ENCODE results near the gene PACRG.

The PACRG gene

GRCh38 chr6:163335056-163335455 lies 607.3 kb downstream of the PACRG start:
- no peak for DNase-seq (ENCODE audit: low spot score)

GRCh38 chr6:163335671-163336545 lies 608.1 kb downstream of the PACRG start:
- DNase-seq (ENCODE audit: low spot score), result no peak

GRCh38 chr6:163336961-163337360 lies 609.2 kb downstream of the PACRG start:
- no peak for DNase-seq (ENCODE audit: low spot score)

DNA sequence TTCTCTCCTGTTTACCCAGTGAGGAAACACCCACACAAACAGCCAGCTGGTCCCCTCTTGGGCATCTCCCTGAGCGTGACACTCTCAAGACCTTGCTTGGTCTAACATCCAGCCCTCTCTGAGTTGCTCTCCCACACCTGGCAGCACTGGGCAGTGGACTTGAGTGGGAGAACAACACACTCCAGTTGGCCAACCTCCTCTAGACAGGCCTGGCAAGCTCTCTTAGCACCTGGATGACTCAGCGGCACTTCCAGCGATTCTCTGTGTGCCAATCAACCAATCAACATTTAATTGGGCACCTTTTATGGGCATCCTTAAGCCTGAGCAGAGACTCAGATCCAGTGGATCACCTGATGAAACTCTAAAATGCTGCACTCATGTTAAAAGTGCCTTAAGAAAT lies 610.2 kb downstream of the PACRG start:
- no peak for DNase-seq (ENCODE audit: low spot score)

DNA sequence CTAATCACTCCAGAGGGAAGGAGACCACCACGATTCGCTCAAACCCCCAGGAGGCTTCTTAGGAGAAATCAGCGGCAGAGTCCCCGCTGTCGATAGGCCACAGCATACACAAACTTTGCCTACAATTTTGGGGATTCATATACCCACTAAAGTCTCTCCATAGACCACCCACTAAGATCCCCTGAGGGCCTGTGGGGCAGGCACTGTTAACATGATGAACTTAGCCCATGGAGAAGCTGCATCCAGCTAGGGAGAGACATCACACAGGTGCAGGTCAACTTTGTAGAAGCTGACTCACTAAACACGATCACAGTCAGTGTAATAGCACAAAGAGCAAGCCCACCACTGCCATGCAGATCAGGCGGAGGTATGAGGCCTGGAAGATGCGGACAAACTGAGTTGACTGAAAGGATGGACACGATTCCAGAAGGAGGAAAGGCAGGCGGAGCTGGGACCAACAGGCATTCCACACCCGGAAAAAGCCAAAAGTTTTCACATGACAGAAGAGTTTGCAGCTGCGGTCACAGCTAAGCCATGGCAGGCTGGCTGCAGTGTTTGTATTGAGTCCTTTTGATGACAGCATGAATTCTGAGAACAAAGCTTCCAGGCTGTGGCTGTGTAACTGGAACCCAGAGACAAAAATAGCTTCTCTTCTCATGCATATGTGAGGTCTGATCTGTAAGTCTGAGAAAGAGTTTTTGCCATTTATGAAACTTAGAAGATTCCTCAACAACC lies 611.1 kb downstream of the PACRG start:
- DNase-seq (ENCODE audit: low spot score), result peak; percentile 99

DNA sequence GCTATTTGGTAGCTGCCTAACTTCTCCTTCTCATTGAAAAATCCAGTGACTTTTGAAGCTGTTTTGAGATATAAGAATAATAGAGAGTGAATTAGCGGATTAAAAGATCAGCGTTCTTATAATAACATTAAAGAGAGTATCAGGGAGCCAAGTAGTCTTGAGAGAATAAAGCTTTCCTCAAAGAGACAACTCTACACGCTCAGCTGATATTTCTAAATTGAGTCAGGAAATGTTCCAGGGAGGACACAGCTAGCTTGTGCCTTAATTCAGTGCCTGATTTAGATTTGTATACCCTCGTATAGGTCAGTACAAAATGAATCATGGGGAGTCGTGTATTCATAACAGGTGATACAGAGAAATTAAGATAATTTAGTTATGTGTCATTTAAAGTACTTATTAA lies 611.7 kb downstream of the PACRG start:
- peak; percentile 77 for DNase-seq (ENCODE audit: low spot score)

DNA sequence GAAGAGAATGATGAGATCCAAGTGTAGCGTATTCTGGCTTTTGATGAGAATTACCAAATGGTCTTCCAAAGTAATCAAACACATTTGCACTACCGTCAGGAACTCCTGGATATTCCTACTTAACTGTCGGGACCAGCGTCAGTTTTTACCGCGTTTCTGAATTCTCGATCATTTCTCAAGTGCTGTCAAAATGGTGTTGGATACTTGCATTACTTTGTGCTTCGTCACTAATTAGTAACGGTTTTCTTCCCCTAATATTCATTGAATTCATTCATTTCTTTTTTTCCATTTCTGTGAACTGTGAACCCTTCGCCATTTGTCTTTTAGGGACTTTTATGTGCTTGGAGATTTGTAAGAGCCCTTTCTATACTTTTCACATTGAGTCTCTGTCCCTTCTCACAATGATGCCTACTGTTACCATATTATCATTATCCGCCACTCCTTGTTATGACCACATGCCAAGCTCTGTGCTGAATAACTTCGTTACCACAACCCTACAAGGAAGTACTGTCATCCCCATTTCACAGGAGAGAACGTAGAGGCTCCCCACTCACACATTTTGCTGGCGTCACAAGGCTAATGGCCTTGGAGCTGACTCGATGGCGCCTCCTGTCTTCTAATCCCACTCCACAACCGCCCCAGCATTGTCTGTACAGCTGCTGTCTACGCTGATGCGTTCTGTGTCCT lies 612.6 kb downstream of the PACRG start:
- peak; percentile 75 for DNase-seq (ENCODE audit: low spot score)

GRCh38 chr6:163341224-163342061 lies 613.7 kb downstream of the PACRG start:
- DNase-seq (ENCODE audit: low spot score), result no peak

GRCh38 chr6:163342571-163343539 lies 615.1 kb downstream of the PACRG start:
- no peak for DNase-seq (ENCODE audit: low spot score)

DNA sequence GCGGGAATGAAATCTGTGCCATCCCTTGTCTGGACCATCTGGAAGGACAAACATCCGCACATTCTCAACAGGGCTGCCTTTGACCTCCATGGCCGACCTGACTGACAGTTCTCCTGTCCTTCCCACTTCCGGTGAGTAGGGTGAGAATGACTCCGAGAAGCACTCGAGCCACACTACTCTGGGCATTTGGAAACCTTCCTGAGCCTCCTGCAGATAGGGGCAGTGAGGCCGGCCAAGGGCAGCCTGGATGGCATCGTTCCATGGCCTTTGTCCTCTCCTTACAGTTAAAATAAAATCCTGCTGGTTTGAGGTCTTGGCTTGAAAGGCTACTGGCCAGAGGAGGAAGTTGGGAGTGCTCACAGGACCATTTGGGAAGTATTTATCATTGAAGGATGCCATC lies 615.8 kb downstream of the PACRG start:
- no peak for DNase-seq (ENCODE audit: low spot score)

DNA sequence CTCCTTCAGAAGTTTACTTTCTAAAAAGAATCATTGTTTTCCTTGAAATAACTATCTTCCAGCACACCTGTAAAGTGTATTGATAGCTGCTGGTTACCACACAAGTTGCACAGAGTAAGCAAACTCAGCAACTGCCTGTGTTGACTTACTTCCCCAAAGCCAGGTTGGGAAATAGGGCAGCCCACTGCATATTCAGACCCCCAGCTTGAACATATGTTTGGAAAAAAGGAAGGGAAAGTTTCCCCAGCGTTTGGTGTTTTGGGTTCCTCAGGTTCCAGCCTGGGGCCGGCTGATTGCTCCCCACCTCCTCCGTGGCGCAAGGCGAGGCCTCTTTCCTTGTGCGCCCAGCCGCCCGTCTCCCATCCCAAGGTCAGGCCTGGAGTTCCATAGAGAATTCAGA lies 616.6 kb downstream of the PACRG start:
- peak; percentile 43 for DNase-seq (ENCODE audit: low spot score)

DNA sequence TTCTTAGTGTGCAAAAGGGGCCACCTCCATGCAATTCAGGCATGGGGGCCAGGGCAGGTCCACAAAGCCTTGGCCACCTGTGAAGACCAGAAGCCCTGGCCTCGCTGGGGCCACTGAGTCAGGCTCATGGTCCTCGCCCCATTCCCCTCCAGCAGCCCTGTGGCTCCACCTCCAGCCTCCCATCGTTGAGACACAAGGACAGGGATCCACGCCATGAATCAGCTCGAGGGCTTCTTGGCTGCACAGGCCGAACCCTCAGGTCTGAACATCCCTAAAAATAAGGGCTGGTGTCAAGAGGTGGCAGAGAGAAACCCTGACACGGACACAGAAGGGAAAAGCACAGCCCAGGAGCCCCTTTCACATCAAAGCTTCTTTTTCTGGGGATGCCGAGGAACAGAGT lies 618.2 kb downstream of the PACRG start:
- DNase-seq (ENCODE audit: low spot score), result peak; percentile 11

- DNase-seq (ENCODE audit: low spot score), result peak; percentile 76
Observed at GRCh38 chr6:163346497-163346961, 618.8 kb downstream of the PACRG start.

GRCh38 chr6:163347021-163347446 lies 619.3 kb downstream of the PACRG start:
- DNase-seq (ENCODE audit: low spot score), result no peak

GRCh38 chr6:163348789-163349680 lies 621.3 kb downstream of the PACRG start:
- peak; percentile 99 for DNase-seq (ENCODE audit: low spot score)

GRCh38 chr6:163349696-163350095 lies 621.9 kb downstream of the PACRG start:
- no peak for DNase-seq (ENCODE audit: low spot score)

- DNase-seq (ENCODE audit: low spot score), result peak; percentile 44
Observed at GRCh38 chr6:163351013-163351412, 623.2 kb downstream of the PACRG start.

DNA sequence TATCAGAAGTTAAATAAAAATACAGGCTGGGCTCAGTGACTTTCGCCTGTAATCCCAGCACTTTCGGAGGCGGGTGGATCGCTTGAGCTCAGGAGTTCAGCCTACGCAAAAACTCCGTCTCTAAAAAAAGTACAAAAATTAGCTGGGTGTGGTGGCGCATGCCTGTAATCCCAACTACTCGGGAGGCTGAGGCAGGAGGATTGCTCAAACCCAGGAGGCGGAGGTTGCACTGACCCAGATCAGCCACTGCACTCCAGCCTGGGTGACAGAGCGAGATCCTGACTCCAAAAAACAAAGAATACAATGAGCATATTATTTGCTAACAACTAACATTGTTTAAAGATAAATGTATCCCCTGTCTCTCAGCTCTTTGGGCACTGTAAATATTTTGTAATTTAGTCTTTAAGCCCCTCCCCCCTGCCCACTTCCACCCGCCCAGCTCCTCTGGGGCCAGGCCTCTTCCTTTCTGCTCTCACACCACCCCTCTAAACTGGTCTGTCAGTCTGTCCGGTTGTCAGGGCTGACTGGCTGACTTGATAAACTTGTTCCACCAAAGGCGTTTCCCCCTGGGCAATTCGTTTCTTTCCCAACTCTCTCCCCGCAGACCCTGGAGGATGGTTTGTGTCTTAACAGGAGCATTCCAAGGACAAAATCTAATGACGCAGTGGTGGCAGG lies 624.4 kb downstream of the PACRG start:
- DNase-seq (ENCODE audit: low spot score), result peak; percentile 92

DNA sequence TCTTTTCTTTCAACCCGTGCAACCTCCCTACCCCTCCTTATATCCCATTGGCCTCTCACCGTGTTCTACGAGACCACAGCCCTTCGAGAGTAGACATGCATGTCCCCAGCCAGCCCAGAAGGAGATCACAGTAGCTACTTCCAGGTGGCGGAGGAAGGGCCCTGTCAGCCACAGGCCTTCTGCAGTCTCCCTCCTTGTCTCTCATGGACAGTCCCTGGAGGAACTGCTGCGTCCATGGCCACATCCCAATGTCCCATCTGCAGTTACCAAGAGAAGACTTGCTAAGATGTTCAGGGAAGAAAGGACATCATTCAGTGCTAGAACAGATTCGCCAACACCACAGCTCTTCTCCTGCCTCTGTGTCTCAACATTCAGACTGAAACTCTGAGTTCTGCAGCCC lies 625.2 kb downstream of the PACRG start:
- no peak for DNase-seq (ENCODE audit: low spot score)
